GM18507 (cell line): ENCODE data around the gene CD52.

Experiments
- DNase-seq: peaks from one replicate; pipeline ENCODE4 v3.0.0; 2011; ENCODE audit warnings: low read depth; ENCODE audit not compliant: insufficient read length; ENCODE audit errors: extremely low spot score
- FAIRE-seq: peaks from 2 replicates; lab custom pipeline; 2011; peaks lifted over from hg19 to GRCh38; lab: Jason Lieb, UNC

The CD52 gene

GRCh38 chr1:26368486-26368885 is 50.7 kb downstream of the CD52 start:
- no peak for FAIRE-seq
- no peak for DNase-seq
